Measurements from ENCODE around the gene SNRNP70. TPM values are rescaled to one million over a fixed set of nuclear protein-coding genes. Genes with fewer than 3 reads are reported as not detected.

Gene SNRNP70
- total and polyA plus RNA-seq, 3 donors from 2014 or later = 184 to 484 (median 422) TPM

DNA sequence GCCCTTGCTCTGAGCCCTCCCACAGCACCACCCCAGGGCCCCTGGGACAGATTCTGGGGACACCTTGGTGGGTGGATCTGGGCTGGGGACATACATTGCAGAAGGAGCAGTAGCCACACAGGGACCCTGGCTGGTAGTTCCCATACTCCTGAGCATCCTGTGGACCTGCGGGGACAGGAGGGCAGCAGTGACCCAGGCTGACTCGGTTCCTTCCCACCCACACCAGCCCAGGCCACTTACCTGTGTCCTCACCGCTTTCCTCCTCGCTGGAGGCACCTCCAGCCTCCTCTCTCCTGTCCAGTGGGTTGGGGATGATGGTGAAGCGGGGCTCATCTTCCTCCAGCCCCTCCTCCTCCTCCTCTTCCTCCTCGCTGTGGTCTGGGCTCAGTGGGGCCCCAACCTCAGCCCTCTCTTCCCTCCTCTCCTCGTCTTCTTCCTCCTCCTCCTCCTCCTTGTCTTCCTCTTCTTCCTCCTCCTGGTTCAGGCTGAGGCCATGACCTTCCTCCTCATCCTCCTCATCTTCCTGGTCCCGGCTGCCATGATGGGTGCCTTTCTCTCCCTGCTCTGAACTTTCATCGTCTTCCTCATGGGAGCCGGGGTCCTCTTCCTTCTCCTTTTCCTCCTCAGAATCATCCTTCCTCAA is 68.0 kb downstream of the SNRNP70 start:
- no peak overlapping the region for H3K4me3 ChIP-seq
- intact Hi-C loops (cut with DNase I; ENCODE audit: low total_unique reads) = no loop called here
- TF ChIP-seq POLR2A (IDR thresholded peaks at IDR 0.05) (no peak), CTCF (IDR thresholded peaks at IDR 0.05) (no peak)
- DNase-seq = no peak
- no peak overlapping the region for H3K27ac ChIP-seq
- no peaks in the 10 kb centered on the region for H3K9me3 ChIP-seq
- H3K36me3 ChIP-seq (ENCODE audit: low read depth, missing control alignments) = no peaks in the 10 kb centered on the region
- H3K27me3 ChIP-seq = no peaks in the 10 kb centered on the region
- 96% methylated on average over 7 to 10 of the region's 10 CpGs for WGBS, 2 donors
- peaks cover 23% of the 10 kb centered on the region for H3K4me1 ChIP-seq

DNA sequence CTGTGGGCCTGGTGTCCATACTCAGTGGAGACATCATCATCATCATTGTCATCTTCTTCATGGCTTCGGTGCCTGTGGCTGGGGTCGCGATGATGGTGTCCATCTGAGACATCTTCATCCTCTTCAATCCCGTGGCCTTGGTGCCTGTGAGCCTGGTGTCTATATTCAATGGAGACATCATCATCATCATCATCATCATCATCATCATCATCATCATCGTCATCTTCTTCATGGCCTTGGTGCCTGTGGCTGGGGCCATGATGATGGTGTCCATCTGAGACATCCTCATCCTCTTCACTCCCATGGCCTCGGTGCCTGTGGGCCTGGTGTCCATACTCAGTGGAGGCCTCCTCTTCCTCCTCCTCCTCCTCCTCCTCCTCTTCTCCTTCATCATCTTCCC is 69.0 kb downstream of the SNRNP70 start:
- no peak for DNase-seq
- TF ChIP-seq POLR2A (IDR thresholded peaks at IDR 0.05) (no peak), CTCF (IDR thresholded peaks at IDR 0.05) (no peak)
- no peak overlapping the region for H3K4me3 ChIP-seq
- no peaks in the 10 kb centered on the region for H3K9me3 ChIP-seq
- intact Hi-C loops (cut with DNase I; ENCODE audit: low total_unique reads) = no loop called here
- no peaks in the 10 kb centered on the region for H3K36me3 ChIP-seq (ENCODE audit: low read depth, missing control alignments)
- no peak overlapping the region for H3K27ac ChIP-seq
- H3K4me1 ChIP-seq = peaks cover 20% of the 10 kb centered on the region
- WGBS, 2 donors = 94% methylated on average over 6 of the region's 6 CpGs
- no peaks in the 10 kb centered on the region for H3K27me3 ChIP-seq

- H3K36me3 ChIP-seq (ENCODE audit: low read depth, missing control alignments) = no peaks in the 10 kb centered on the region
- no peaks in the 10 kb centered on the region for H3K9me3 ChIP-seq
- 41 to 55% methylated on average over 15 to 19 of the region's 19 CpGs for WGBS, 2 donors
- H3K4me1 ChIP-seq = peaks cover 20% of the 10 kb centered on the region
- H3K27me3 ChIP-seq = no peaks in the 10 kb centered on the region
- no peak within 1 kb of the TSS for H3K4me3 ChIP-seq
- DNase-seq = peak; percentile 40
- peak within 1 kb of the TSS; percentile 50 to 52 for H3K27ac ChIP-seq
- intact Hi-C loops (cut with DNase I; ENCODE audit: low total_unique reads) = no loop called here
- no peak for TF ChIP-seq POLR2A (IDR thresholded peaks at IDR 0.05)
- TF ChIP-seq CTCF (IDR thresholded peaks at IDR 0.05) = no peak
Observed at GRCh38 chr19:49155005-49155819, 70.0 kb downstream of the SNRNP70 start, which contains the start of gene HRC. Gene HRC, minus strand, starts transcription at chr19:49155396. Its CDS starts 159 bp downstream, at chr19:49155237.

DNA sequence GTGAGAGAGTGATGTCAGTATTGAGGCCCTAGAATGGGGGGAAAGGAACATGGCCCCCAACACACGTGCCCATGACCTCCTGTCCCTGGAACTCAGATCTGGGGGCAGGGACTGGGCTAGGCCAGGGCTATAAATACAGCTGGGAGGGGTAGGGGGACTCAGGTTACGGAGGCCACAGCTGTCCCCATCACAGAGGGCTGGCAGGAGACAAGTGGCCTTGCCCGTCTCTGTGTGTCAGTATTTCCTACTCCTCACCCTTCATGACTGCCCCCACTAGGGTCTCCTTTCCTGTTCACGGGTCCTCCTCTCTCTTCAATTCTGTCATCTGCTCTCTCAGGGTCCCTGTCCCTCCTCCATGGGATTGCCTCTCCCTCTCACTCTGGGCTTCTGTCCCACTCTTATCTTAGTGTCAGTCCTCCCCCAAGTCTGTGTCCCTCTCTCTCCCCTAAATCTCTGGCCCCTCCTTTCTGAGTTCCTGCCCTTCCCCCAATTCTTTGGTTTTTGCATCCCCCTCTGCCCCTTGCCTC is 70.6 kb downstream of the SNRNP70 start:
- peaks cover 20% of the 10 kb centered on the region for H3K4me1 ChIP-seq
- H3K36me3 ChIP-seq (ENCODE audit: low read depth, missing control alignments) = no peaks in the 10 kb centered on the region
- 41 to 57% methylated on average over 4 of the region's 4 CpGs for WGBS, 2 donors
- H3K4me3 ChIP-seq = no peak overlapping the region
- intact Hi-C loops (cut with DNase I; ENCODE audit: low total_unique reads) = no loop called here
- no peak for DNase-seq
- no peaks in the 10 kb centered on the region for H3K27me3 ChIP-seq
- H3K9me3 ChIP-seq = no peaks in the 10 kb centered on the region
- no peak for TF ChIP-seq POLR2A (IDR thresholded peaks at IDR 0.05)
- TF ChIP-seq CTCF (IDR thresholded peaks at IDR 0.05) = no peak
- H3K27ac ChIP-seq = peak overlapping the region; percentile 50 to 52
